Limb (tissue), 2 donors: ENCODE results near the gene GGN.
"Not testable (repeated sequence)": the region's sequence is repeated elsewhere in the genome, so short reads cannot be mapped to it uniquely, and the experiment has no call there.

Source experiments
- DNase-seq, 2 donors: peaks; one replicate each; pipeline ENCODE4 v3.0.0-alpha.2; 2016; ENCODE audit errors: extremely low spot score in 2 of 2

GGN gene

GRCh38 chr19:38386971-38387549 is 774 bp downstream of the GGN start:
- peak in 1 of 2 donors; percentile 47 for DNase-seq

- DNase-seq = peak in 1 of 2 donors; percentile 42
These were observed 1.4 kb downstream of the GGN start for GRCh38 chr19:38386300-38386970.

DNA sequence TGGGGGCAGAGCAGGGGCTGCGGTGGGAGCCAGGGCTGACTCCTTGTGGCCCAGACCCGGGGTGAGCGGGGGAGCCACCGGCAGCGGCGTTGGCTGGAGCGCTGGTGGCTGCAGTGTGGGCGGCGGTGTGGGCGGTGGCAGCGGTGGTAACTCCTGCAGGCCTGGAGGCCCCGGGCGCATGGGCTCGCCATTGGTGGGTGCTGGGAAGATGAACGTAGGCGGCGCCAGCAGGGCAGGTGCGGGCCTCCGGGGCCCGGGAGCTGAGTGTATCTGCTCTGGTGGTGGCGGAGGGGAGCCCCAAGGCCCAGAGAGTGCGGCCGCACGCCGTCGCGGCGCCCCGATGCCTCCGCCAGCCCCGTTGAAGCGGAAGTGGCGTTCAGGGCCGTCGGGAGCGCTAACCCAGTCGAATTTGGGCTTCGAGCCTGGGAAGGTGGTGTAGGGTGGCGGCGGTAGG is 2.0 kb downstream of the GGN start:
- DNase-seq = peak in 1 of 2 donors; percentile 36

DNA sequence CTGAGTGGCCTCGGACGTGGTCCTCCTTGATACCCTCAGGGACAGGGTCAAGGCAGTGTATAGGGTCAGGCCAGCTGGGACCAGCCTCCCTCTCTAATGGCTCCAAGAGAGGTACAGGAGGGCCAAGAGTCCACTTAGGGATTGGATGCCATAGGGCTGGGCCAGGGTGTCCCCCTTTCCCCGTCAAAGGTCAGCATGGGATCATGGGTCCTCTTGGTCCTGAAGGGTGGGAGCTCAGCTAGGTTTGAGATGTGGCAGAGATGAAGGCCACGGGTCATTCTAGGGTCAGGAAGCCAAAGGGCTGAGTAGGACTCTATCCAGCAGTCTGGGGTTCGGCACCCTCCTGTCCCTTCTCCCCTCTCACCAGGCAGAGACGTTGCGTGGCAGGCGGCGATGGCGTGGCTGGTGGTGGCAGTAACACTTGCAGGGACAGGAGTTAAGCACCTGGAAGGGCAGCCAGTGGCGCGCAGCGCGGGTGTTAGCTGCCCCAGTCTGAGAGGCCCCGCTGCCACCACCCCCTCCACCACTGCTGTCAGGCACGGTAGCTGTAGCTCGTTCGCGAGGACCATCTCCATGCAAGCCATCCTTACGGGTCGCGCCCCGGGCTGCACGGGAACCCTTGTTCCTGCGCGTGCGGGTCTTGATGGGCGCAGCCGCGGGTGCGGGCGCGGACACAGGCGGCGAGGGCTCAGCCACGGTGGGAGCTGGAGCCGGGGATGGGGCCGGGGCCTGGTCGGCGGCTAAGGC is 2.6 kb downstream of the GGN start:
- DNase-seq = peak in 1 of 2 donors; percentile 43

- DNase-seq = peak in 1 of 2 donors; percentile 40
These were observed 3.4 kb downstream of the GGN start for GRCh38 chr19:38384209-38385027.

DNA sequence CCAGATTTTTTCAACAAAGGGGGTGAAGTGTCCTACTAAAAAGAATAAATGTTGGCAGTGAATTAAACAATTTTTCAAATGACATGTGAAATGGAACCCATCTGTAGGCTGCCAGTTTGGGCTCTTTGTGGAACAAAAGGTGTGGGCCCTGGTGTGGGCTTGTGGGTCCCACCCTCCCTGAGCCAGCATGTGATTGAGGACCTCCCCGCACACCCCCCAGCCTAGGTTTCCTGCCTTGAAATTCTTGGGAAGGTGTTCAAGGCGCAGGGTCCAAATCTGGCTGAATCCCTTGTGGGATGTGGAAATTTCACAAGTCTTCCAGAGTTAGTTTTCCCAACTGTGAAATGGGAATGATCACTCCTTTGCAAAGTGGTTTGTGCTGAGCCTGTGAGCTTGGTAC is 4.1 kb downstream of the GGN start:
- DNase-seq = peak in 1 of 2 donors; percentile 11

DNA sequence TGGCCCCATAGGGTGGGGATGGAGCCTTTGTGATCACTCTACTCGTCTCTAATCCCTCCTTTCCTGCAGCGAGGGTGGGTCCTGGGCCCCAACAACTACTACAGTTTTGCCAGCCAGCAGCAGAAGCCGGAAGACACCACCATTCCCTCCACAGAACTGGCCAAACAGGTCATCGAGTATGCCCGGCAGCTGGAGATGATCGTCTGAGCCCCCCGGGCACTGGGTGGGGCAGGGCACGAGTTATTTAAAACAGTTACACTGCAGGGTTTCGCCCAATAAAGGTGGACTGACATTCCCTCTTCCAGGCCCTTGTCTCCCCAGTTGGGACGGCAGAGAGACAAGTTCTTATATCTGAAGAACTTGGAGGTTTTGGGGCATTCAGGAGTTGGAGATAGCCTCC is 4.7 kb downstream of the GGN start:
- DNase-seq = peak in 1 of 2 donors; percentile 24

- DNase-seq = no peak
These were observed 6.7 kb downstream of the GGN start for GRCh38 chr19:38381138-38381537.

DNA sequence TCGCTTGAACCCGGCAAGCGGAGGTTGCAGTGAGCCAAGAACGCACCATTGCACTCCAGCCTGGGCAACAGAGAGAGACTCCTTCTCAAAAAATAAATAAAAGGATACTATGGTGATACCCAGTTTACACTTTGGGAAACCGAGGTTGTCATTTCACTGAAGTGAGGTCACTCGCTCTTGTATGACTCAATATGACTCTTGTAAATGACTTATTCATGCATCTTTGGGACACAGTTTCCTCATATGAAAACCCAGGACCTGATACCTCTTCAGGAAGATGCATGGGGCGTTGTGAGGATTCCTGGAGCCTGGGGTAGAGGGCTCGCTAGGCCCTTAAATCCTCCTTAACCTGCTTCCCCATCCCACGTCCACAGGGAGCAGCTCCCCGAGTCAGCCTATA is 9.0 kb downstream of the GGN start:
- no peak for DNase-seq

DNA sequence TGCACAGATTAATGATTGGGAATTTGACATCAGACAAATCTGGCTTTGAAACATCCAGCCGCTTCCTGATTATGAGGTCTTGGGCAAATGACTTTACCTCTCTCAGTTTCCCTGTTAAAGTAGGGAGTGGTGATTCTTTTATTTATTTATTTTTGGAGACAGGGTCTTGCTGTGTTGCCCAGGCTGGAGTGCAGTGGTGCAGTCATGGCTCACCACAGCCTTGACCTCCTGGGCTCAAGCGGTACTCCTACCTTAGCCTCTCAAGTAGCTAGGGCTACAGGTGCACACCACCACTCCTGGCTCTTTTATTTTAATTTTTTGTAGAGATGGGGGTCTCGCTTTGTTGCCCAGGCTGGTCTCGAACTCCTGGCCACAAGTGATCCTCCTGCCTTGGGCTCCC is 10.8 kb downstream of the GGN start:
- no peak for DNase-seq

DNA sequence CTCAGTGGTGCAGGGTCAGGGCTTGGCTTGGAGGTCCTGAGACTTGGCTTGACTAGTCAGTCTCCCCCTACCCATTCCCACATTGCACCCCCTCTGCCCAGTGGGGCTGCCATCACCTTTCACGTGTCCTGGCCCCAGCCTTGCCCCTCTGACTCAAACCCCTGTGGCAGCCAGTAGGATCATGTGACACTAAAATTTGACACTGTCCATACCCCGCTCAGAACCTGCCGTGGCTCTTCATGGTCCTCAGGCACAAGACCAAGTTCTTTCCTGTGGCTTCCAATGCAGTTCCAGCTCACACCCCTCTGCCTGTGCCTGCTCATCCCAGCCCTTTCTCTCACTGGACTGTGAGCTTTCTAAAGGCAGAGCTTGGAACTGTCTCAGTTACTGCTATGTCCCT is 11.3 kb downstream of the GGN start:
- no peak for DNase-seq

DNA sequence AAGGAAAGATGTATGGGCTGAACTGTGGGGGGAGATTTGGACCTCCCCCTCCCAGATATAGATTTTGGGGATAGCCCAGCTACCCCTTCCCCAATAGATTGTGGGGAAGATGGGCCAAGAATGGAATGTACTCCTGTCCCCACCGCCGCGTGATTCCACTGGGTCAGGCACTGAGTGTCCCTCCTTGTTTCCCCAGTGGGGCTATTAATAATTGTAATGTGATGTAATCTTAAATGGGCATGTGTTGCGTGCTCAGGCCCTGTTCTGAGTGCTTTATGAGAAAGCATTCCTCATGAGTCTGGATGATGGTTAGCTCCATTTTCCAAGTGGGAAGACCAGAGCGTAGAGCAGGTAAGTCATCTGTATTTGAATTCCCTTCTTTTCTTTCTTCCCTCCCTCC is 12.1 kb downstream of the GGN start:
- DNase-seq = no peak

- no peak for DNase-seq
These were observed 12.7 kb downstream of the GGN start for GRCh38 chr19:38375098-38375493.

DNA sequence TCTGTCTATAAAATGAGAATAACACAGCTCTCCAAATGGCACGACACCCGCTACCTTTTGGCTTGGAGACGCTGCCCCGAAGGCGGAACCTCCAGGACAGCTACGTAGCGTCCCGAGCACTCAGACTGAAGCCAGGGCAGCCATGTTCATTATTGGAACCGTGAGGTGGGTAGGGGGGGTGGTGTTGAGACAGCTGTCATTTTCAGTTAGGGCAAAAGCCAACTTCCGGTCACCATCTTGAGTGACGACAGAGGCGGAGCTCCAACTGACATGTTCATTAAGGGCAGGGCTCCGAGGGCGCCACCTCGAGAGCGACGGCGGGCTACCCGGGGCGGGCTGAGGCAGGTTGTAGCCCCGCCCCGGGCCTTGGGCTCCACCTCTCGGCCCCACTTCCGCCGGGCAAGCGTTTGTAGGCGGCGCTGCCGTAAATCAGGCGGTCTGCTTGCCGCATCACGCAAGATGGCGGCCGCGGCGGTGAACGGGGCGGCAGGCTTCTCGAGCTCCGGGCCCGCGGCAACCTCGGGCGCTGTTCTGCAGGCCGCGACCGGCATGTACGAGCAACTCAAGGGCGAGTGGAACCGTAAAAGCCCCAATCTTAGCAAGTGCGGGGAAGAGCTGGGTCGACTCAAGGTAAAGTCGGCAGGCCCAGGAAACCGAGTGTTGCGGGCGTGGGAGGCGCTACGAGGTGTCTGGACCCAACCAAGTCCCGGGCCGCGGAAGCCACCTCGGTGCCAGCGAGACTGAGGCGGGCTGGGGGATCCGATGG is 13.3 kb downstream of the GGN start, which contains the start of gene PSMD8:
TSS of gene PSMD8 (plus strand) at position 240 of the 766 bp plus-strand sequence. CDS start at position 271, 31 bp downstream.
- peak; percentile 98 to 99 for DNase-seq

DNA sequence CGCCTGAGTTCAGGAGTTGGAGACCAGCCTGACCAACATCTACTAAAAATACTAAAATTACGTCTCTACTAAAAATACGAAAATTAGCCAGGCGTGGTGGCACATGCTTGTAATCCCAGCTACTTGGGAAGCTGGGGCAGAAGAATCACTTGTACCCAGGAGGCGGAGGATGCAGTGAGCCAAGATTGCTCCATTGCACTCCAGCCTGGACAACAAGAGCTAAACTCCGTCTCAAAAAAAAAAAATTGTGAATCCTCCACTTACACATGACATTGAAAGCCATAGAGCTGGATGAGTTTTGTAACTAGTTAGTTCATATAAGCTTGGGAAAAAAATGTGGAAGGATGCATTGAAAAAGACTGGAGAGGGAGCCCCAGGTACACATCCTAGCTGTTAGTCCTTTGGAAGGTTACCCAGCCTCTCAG is 13.9 kb downstream of the GGN start:
- no peak for DNase-seq

DNA sequence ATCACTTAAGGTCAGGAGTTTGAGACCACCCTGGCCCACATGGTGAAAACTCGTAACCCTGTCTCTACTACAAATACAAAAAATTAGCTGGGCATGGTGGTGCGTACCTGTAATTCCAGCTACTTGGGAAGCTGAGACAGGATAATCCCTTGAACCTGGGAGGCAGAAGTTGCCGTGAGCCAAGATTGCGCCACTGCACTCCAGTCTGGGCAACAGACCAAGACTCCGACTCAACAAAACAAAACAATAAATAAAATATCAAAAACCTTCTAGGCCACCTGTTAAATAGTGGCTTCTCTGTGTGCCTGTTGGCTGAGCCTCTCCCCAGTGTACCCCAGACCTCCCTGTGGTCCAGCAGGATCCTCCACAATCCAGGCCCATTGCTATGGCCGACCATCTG is 16.8 kb downstream of the GGN start:
- no peak for DNase-seq

- DNase-seq = no peak
These were observed 17.5 kb downstream of the GGN start for GRCh38 chr19:38370299-38370698.

- no peak for DNase-seq
These were observed 18.2 kb downstream of the GGN start for GRCh38 chr19:38369584-38369983.

- DNase-seq = no peak
These were observed 20.8 kb downstream of the GGN start for GRCh38 chr19:38367041-38367440.

DNA sequence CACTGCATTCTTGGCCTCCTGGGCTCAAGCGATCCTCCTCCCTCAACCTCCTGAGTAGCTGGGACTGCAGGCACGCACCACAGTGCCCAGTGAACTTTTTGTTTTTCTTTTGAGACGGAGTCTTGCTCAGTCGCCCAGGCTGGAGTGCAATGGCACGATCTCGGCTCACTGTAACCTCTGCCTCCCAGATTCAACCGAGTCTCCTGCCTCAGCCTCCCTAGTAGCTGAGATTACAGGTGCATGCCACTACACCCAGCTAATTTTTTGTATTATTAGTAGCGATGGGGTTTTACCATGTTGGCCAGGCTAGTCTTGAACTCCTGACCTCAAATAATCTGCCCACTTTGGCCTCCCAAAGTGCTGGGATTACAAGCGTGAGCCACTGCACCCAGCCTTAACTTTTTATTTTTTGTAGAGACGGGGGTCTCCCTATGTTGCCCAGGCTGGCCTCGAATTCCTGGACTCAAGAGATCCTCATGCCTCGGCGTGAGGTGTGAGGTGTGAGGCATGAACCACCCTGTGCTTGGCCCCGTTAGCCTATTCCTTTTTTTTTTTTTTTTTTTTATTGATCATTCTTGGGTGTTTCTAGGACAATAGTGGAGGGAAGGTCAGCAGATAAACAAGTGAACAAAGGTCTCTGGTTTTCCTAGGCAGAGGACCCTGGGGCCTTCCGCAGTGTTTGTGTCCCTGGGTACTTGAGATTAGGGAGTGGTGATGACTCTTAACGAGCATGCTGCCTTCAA is 24.7 kb downstream of the GGN start:
- not testable (repeated sequence) for DNase-seq
